GM18519 (cell line): ENCODE data around the gene NOS2.
"Not testable (repeated sequence)": the region's sequence is repeated elsewhere in the genome, so short reads cannot be mapped to it uniquely, and the experiment has no call there.

Experiments
- ATAC-seq: cut with Tn5 transposase; IDR thresholded peaks from one replicate; pipeline ENCODE4 v1.9.1; 2021; ENCODE audit warnings: mild to moderate bottlenecking, moderate library complexity; ENCODE audit not compliant: unreplicated experiment, low FRiP score

NOS2 gene

DNA sequence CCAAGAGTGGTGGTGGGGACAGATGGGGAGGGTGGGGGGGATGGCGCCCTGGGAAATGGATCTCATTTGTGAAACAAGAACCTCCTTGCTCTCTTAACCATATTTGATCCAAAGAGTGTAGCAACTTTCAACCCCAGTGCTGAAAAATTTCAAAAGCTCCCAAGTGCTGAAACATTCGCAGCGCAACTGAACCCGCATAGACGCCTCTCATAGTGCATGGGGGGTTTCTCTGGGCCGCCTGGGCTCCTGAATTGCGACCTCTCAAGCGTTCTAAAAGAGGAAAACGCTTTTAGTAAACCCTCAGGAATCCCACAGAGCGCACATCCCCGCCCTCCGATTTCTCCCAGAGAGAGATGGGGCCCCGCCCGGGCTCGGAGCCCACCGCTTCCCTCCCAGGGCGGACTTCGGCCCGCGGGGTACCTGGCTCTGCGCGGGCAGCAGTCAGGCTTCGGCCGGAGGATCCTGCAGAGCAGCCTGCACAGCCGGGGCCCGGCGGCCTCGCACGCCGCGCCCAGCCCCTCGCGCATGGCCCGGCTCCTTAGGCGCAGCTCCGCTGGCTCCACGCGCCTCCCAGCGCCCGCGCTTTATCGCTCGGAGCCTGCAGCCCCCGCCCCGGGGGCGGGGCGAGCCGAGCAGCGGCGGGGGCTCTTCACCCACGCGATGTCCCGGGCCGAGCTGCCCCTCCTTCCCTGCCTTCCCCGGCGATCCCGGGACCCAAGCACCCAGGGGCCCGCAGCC, 7.0 kb downstream of the NOS2 start:
- ATAC-seq, result no peak

DNA sequence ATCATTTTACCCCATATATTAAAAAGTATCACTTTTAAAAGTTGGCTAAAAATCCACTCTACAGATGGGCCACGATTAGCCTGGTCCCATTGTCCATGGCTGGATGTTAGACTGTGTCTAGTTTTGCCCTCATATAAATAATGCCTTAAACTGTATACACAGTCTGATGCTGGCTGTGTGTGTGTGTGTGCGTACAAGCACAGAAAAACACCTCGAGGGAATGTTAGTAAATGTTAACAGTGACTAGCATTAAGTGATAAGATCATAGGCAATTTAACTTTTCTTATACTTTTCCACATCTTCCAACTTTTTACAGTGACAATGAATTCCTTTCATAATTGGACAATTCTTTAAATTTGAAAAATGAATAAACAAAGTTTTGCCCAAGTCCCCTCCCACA, 8.2 kb downstream of the NOS2 start:
- ATAC-seq, result no peak

DNA sequence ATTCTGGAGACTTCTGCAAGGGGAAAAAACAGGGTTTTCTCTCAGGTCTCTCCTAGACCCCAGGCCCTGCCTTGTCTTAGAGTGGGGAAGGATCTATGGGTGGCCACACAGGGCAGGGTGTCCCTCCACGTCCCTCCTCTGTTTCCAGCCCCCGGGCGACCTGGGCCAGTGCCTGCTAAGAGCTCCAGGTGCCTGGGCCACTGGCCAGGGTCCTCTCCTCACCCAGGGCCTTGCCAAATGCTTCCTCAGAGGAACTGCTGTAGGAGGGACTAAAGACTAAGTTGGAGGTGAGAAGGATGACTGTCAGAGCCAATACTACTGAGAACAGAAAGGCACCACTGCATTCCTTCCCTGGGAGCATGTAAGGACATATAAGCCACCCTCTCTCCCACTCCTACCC, 11.4 kb downstream of the NOS2 start:
- ATAC-seq, result no peak

DNA sequence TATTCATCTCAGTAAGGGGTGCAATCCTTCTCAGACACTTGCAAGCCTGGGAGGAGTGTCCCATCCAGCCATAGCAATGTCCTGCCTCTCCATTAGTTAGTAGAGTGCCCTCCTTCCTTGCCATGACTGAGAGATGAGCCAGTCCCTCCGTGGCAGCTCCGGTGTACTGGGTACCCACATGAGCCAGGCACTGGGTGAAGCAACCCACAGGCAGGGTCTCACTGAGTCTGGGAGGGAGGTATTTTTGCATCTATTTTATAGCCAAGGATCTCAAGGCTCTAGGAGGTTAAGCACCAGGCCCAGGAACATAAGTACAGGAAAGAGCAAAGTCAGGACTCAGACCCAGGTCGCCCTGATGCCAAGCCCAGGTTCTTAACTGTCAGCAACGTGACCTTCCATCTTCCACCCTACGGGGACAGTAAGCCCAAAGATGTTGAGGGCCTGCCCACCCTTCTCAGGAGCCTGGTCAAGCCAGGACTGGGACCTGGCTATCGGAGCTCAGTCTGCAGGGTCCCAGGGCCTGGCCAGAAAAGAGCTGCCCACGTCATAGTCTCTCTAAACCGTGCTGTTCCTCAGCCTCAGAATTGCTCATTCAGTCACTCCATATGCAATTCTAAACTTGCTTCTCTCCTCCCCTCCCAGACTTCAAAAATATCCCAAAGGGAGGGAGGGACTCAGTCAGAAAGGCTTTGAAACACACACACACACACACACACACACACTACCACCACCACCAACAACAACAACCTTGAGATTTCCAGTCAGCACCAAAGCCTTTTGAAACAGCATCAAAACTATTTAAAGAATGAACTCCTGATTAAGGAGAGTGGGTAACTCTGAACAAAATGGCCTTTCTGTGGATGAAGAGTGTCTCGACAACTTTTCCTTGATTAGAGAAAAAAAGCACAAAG, 16.6 kb downstream of the NOS2 start:
- ATAC-seq, result no peak

DNA sequence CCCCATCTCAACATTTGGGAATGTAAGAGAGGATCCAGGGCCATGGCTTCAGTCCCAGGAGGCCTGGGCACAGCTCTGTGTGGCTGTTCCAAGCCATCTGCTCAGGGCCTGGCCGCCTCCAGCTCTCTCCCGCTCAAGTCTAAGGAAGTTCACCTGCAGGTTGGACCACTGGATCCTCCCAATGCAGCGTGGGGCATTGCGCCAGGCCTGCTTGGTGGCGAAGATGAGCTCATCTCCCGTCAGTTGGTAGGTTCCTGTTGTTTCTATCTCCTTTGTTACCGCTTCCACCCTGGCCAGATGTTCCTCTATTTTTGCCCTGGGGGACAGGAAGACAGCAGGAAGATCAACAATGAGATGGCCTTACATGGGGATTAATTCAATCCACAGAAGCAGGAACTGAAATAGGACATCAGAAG, 17.5 kb downstream of the NOS2 start:
- no peak for ATAC-seq

DNA sequence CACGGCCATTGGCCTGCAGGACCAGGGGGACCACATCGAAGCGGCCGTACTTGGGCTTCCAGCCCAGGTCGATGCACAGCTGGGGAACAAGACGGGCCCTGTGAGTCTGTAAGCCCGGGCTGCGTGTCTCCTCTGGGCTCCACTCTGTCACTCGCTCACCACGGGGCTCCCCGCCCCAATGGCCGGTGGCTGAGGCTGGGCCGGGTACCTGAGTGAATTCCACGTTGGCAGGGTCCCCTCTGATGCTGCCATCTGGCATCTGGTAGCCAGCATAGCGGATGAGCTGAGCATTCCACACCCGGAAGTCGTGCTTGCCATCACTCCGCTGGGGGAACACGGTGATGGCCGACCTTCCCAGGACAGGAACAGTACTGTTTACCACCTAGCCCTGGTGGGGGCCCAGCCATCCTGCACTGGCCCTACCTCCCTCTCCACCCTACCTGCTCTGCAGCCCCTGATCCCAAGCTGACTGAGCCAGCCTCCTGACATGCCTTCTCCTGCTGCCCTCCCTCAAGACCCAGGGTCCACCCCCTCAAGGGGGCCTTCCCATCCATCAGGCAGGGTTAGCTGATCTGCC, 19.4 kb downstream of the NOS2 start:
- ATAC-seq, result no peak

DNA sequence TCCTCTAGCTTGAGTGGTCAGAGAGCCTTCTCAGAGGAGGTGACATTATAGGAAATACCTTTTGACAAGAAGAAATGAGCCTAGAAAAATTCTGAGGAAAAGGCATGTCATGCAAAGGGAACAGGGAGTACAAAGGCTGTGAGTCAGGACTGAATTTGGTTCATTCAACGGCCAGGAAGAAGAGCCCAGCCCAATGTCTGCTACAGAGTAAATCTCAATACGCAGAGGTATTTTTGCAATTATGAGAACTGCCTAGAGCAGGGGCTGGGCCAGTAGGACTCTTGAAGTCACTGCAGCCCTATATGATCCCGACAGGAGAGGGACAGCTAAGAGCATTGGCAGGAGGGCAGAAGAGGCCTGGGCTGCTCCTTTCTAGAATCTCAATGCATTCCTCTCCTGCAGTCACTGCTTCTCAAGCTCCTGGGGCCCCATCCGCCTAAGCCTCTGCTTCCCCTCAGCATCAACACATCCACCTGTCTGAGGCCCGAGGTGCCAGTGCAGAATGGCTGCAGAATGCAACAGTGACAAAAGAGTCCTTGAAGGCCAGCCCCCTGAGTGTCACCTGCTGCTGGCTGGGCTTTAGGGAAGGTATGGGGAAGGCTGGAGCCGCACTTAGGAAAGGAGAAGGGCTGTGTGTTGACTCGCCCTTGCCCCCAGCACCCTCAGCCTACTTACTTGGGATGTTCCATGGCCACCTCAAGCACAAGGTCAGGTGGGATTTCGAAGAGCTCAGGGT, 20.1 kb downstream of the NOS2 start:
- no peak for ATAC-seq

DNA sequence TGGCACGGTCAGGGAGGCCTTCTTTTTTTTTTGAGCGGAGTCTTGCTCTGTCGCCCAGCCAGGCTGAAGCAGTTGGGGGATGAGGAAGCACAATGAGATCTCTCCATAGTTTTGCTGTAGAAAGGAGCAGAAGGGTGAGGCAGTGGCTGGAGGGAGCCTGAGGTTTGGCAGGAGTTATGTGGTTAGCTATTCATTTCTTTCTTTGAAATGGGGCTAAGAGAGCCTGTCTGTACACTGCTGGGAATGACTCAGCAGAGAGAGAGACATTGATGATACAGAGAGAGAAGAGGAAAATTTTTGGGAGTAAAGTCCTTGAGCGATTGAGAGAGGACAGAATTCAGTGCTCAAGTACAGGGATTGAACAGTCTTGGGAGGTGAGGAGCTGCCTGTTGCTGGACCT, 22.1 kb downstream of the NOS2 start:
- no peak for ATAC-seq

DNA sequence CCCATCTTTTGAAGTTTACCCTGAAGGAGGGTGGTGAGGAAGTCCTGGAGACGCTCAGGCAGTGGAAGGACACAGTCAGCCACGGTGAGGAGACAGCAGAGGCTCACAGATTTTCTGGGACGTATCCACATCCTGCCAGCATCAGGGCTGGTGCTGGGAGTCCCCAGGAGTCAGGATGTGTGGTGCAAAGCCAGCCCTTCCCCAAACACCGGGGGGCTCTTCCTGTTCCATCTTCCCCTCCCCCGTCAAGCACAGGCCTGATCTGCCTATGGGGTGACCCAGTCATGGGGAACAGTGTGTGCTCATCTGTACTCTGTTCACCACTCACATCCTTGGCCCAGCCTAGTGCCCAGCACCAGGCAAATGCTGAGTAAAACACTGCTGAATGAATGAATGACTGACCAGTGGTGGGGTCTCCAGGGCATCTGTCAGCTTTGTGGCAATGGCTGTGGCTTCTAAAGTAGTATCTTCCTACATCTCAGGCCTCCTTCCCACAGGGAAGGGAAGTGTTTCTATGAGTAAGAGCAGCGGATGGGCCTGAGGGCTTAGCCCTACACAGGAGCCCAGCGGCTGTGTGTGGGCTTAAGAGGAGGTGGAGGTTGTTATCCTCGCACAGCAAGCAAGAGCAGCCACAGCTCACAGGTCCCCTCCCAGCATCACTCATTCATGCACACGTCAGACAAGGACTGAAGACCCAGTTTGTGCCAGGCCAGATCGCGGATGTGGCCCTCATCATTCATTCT, 23.3 kb downstream of the NOS2 start:
- no peak for ATAC-seq

DNA sequence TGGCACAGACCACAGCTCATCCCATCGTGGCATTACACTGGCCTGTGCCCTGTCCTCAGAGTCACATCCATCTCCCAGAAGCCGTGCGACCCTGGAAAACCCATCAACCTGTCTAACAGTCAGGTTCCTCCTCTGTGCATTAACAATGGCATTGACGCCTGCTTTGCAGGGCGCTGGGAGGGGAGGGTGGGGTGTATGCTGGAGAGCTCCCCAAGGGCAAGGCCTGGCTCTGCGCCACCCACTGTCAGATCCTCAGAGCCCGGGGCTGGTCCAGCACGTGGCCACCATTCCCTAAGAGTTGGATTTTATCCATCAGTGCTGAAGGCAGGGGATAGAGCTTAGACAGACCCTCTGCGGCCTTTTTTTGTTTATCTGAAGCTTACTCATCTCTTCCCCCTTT, 28.7 kb downstream of the NOS2 start:
- ATAC-seq, result no peak

DNA sequence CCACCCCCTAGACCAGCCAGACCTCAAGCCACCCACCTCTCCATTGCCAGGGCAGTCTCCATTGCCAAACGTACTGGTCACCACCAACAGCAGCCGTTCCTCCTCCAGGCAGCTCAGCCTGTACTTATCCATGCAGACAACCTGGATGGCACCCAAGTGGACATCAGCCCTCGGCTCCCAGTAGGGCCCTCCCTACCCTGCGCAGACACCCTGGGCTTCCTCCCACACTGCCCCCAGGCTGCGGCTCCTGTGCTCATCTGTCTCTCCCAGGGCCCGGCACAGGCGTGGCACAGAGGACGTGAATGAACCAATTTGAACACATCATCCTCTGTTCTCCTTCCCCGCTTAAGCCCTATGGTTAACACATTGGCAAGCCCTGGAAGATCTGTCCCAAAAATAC, 29.5 kb downstream of the NOS2 start:
- no peak for ATAC-seq

DNA sequence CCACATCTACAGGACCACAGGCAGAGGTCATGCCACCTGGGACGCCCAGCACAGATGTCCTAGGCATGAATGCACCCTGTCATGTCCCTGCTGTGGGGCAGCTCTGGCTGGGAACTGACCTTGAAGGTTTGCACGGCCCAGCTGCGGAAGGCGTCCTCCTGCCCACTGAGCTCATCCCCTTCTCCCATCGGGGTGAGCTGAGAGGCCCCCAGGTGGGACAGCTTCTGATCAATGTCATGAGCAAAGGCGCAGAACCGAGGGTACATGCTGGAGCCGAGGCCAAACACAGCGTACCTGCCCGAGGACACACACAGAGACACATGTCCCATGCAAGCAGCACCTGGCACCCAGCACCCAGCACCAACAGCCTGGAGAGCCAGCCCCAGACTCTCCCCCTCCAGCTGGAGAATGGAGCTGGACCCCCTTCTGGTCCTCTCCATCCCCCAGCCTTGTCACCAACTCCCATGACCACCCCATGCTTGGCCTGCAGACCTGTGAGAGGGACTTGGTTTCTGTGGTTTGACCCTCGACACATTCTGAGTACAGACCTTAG, 31.4 kb downstream of the NOS2 start:
- ATAC-seq, result no peak

DNA sequence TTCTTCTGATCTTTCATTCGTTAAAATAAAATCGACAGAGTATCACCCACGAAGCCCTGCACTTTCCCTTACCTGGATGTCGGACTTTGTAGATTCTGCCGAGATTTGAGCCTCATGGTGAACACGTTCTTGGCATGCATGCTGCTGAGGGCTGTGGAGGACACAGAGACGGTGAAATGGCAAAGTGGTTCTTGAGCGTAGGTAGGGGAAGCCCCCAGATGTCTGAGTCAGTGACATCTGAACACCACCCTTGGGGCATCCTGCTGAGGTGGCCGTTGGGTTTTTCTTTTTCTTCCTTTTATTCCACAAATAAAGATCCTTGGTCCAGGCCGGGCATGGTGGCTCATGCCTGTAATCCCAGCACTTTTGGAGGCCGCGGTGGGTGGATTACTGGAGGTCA, 33.9 kb downstream of the NOS2 start:
- ATAC-seq, result no peak

DNA sequence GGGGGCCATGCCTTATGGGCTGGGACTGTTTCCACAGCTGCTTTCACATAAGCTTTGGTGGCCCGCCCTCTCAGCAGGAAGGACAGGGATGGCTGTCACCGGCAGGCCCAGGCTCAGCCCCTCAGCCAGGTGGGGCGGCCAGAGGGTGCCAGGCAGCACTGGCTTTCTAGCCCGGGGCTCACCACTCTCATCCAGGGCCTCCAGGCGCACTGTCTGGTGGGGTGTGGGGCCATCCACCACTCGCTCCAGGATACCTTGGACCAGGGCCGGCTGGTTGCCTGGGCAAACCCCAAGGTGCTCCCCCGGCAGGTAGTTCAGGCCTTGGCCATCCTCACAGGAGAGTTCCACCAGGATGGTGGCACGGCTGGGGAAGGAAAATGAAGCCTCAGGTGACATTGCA, 35.0 kb downstream of the NOS2 start:
- no peak for ATAC-seq

DNA sequence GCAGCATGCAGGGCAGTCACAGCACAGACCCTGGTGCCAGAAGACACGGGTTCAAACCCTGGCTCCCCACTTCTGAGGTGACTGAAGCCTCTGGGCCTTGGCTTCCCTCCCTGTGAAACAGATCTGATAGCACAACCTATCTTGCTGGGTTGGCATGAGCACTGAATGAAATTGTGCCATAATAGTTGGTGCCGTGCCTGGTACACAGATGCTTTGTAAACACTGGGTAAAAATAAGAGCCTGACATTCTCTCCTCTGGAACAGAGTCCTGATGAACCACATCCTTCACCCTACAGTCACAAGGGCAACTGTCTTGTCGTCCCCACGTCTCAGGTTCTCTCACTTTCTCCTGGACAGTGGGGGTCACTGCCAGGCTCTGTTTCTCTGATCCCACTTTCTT, 35.7 kb downstream of the NOS2 start:
- no peak for ATAC-seq

DNA sequence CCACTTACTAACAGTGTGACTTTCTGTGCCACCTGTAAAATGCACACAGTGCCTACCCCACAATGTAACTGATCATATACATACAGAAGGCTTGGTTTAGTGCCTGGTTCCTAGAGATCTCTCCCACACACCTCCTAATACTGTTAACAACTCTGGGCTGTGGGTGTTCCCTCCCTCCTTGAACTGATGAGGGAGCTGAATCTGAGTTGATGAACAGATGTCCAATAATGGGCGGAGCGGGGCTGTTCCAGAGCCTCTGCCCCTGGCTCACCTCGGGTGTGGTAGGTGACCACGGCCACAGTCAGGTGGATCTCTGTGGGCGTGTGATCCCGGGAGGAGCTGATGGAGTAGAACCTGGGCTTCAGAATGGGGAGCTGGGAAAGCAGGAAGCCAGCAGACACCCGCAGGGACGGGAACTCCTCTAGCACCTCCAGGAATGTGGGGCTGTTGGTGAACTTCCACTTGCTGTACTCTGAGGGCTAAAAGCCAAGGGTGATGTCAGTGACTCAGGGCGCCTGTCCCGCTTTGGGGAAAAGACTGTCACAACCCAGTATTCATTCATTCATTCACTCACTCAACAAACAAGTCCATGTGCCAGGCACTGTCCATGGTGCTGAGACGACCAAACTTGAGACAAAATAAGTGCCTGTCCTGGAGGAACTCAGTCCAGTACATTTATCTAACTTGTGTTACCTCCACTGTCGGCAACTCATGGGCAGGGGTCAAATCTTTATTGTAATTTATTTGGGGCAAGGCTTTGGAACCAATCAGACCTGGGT, 37.6 kb downstream of the NOS2 start:
- ATAC-seq, result no peak

DNA sequence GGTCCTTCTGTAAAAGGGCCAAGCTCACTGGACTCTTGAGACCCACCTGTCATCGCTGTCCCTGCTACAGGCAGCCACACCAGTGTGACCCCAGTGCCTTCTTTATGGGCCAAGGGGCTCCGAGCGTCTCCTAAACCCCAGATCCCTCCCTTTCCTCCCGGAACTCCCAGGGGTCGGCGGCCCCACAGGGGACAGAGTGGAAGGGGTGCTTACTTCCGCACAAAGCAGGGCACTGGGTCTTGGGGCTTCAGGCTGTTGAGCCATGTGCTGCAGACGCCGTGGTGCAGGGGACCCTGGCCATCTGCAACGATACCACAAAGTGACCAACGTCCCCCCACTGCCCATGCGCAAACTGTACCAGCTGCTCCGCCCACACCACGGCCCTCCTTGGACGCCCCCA, 39.4 kb downstream of the NOS2 start:
- not testable (repeated sequence) for ATAC-seq

DNA sequence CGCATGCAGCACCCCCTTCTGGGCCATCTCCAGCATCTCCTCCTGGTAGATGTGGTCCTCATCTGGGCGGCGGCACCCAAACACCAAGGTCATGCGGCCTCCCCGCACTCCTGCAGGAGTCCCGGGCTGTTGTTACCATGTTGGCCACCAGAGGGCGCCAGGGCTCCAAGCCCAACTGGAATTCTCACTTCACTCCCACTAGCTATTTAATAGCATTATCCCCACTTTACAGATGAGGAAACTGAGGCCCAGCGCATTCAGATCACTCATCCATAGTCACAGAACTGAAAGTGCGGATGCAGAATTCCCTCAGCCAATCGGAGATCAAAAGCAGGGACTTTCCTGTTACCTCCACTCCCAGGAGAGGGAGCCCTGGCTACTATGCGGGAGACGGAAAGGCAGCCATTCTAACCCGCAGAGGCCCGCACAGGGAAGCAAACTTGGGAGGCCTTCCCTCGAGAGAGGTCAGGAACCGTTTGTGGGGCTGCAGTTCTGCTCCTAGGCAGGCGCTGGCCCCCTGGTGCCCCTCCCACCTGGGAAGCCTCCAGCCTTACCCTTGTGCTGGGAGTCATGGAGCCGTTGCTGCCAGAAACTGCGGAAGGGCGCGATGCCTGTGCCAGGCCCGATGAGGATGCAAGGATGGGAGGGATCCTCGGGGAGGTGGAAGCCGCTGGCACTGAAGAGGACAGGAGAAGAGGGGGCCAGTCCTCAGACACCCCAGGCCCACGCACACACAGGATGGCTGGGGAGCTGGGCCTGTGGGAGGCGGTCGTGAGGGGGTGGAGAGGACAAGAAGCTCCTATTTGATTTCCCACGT, 40.1 kb downstream of the NOS2 start:
- ATAC-seq, result no peak
